OCI-LY1 (cell line): ENCODE data around the gene IFIT3.

ENCODE experiments used
- H2AFZ ChIP-seq: fragments of 200-600 bp; sonication (generic), shearing (Covaris generic); 2 replicates; pipeline ENCODE4 v1.6.0; 2014; ENCODE audit warnings: antibody characterized with exemption, mild to moderate bottlenecking, low read length
- H3F3A ChIP-seq: fragments of 200-600 bp; sonication (generic), shearing (Covaris generic); 2 replicates; pipeline ENCODE4 v1.6.0; 2014; ENCODE audit warnings: mild to moderate bottlenecking, antibody characterized with exemption, low read length, moderate library complexity; ENCODE audit not compliant: insufficient read depth
- H3K27ac ChIP-seq: fragments of 200-600 bp; sonication (generic); 2 replicates; pipeline ENCODE4 v1.5.1; 2014; ENCODE audit warnings: low read length, mixed run types, mild to moderate bottlenecking, low read depth; ENCODE audit not compliant: poor library complexity, severe bottlenecking
- H3K27me3 ChIP-seq: fragments of 200-600 bp; sonication (generic); 2 replicates; pipeline ENCODE4 v1.6.0; 2014; ENCODE audit warnings: antibody characterized with exemption, mild to moderate bottlenecking, low read length, moderate library complexity; ENCODE audit not compliant: insufficient read depth
- H3K36me3 ChIP-seq: fragments of 200-600 bp; sonication (generic); 2 replicates; pipeline ENCODE4 v1.6.1; 2014; ENCODE audit warnings: mild to moderate bottlenecking, antibody characterized with exemption, low read length, moderate library complexity, mixed read lengths; ENCODE audit not compliant: insufficient read depth
- H3K4me1 ChIP-seq: fragments of 200-600 bp; sonication (generic); 2 replicates; pipeline ENCODE4 v1.5.1; 2014; ENCODE audit warnings: mild to moderate bottlenecking, low read length, moderate library complexity; ENCODE audit not compliant: insufficient read depth, severe bottlenecking
- H3K4me2 ChIP-seq: fragments of 200-600 bp; sonication (generic), shearing (Covaris generic); 2 replicates; pipeline ENCODE4 v1.6.1; 2014; ENCODE audit warnings: low read length
- H3K4me3 ChIP-seq: fragments of 200-600 bp; sonication (generic); 2 replicates; pipeline ENCODE4 v1.5.1; 2014; ENCODE audit warnings: low read length, low read depth, mild to moderate bottlenecking, mixed read lengths; ENCODE audit not compliant: poor library complexity, severe bottlenecking
- H3K79me2 ChIP-seq: fragments of 200-600 bp; shearing (Covaris generic); 2 replicates; pipeline ENCODE4 v1.6.1; 2016; ENCODE audit warnings: mixed run types, low read length, mixed read lengths; ENCODE audit not compliant: insufficient read depth
- H3K9ac ChIP-seq: fragments of 200-600 bp; sonication (generic), shearing (Covaris generic); 2 replicates; pipeline ENCODE4 v1.6.1; 2014; ENCODE audit warnings: mild to moderate bottlenecking, low read length, mixed read lengths
- H3K9me2 ChIP-seq: fragments of 200-600 bp; sonication (generic), shearing (Covaris generic); 2 replicates; pipeline ENCODE4 v1.6.1; 2014; ENCODE audit warnings: low read depth, mild to moderate bottlenecking, low read length, mixed read lengths
- H3K9me3 ChIP-seq: fragments of 200-600 bp; shearing (Covaris generic); 2 replicates; pipeline ENCODE4 v1.6.1; 2014; ENCODE audit warnings: low read length, mixed read lengths
- H4K20me1 ChIP-seq: fragments of 200-600 bp; sonication (generic), shearing (Covaris generic); 2 replicates; pipeline ENCODE4 v1.6.0; 2016; ENCODE audit warnings: mild to moderate bottlenecking, low read length; ENCODE audit not compliant: insufficient read depth
- CTCF ChIP-seq: fragments of 200-600 bp; sonication (generic), shearing (Covaris generic); IDR thresholded peaks from 2 replicates; pipeline ENCODE4 v1.5.1; 2017; ENCODE audit warnings: mild to moderate bottlenecking, antibody characterized with exemption, low read length, moderate library complexity, mixed read lengths
- EZH2 ChIP-seq: fragments of 200-600 bp; sonication (generic), shearing (Covaris generic); IDR thresholded peaks from 2 replicates; pipeline ENCODE4 v1.8.0; 2017; ENCODE audit warnings: borderline replicate concordance, mixed run types, mild to moderate bottlenecking, antibody characterized with exemption, low read length, moderate library complexity, mixed read lengths

IFIT3 gene

GRCh38 chr10:89345367-89346000, 17.7 kb downstream of the IFIT3 start:
- TF ChIP-seq EZH2 (no peak), CTCF (no peak)
- H3K27ac ChIP-seq: no peak overlapping the region
- no peaks in the 10 kb centered on the region for H3K27me3 ChIP-seq
- no peaks in the 10 kb centered on the region for H3K79me2 ChIP-seq
- no peaks in the 10 kb centered on the region for H3F3A ChIP-seq
- H4K20me1 ChIP-seq: no peaks in the 10 kb centered on the region
- no peaks in the 10 kb centered on the region for H3K4me1 ChIP-seq
- H3K9me3 ChIP-seq: no peaks in the 10 kb centered on the region
- no peak overlapping the region for H3K4me3 ChIP-seq
- no peak overlapping the region for H2AFZ ChIP-seq
- no peak overlapping the region for H3K9ac ChIP-seq
- no peaks in the 10 kb centered on the region for H3K36me3 ChIP-seq
- no peaks in the 10 kb centered on the region for H3K9me2 ChIP-seq
- H3K4me2 ChIP-seq: no peak overlapping the region

GRCh38 chr10:89346405-89347254, 18.8 kb downstream of the IFIT3 start:
- Histone ChIP-seq H3K36me3 (no peaks in the 10 kb centered on the region), H3K9me2 (no peaks in the 10 kb centered on the region), H2AFZ (no peak overlapping the region), H3K27ac (no peak overlapping the region), H4K20me1 (no peaks in the 10 kb centered on the region), H3K9ac (no peak overlapping the region), H3K4me2 (no peak overlapping the region), H3K79me2 (no peaks in the 10 kb centered on the region), H3K4me1 (no peaks in the 10 kb centered on the region), H3K9me3 (no peaks in the 10 kb centered on the region), H3K27me3 (no peaks in the 10 kb centered on the region), H3F3A (no peaks in the 10 kb centered on the region), H3K4me3 (no peak overlapping the region)
- TF ChIP-seq CTCF: no peak
- no peak for TF ChIP-seq EZH2

- no peak overlapping the region for H3K9ac ChIP-seq
- no peak overlapping the region for H3K4me3 ChIP-seq
- no peaks in the 10 kb centered on the region for H3K79me2 ChIP-seq
- no peaks in the 10 kb centered on the region for H3K36me3 ChIP-seq
- no peaks in the 10 kb centered on the region for H4K20me1 ChIP-seq
- no peaks in the 10 kb centered on the region for H3K4me1 ChIP-seq
- no peaks in the 10 kb centered on the region for H3K27me3 ChIP-seq
- no peaks in the 10 kb centered on the region for H3K9me2 ChIP-seq
- no peaks in the 10 kb centered on the region for H3F3A ChIP-seq
- no peak overlapping the region for H3K4me2 ChIP-seq
- H2AFZ ChIP-seq: no peak overlapping the region
- TF ChIP-seq CTCF: no peak
- no peaks in the 10 kb centered on the region for H3K9me3 ChIP-seq
- no peak overlapping the region for H3K27ac ChIP-seq
Measured at GRCh38 chr10:89347701-89348457, 20.1 kb downstream of the IFIT3 start.
